Neuron (in vitro differentiated cells): Measurements from ENCODE around the gene PRDX3.

ENCODE experiments used
- H2AFZ ChIP-seq: one replicate; pipeline ENCODE4 v1.6.1; 2013; ENCODE audit warnings: low read depth, mild to moderate bottlenecking, inconsistent platforms, low read length, moderate library complexity
- H3K27me3 ChIP-seq: one replicate; pipeline ENCODE4 v1.6.1; 2013; ENCODE audit warnings: low read length; ENCODE audit not compliant: insufficient read depth
- H3K36me3 ChIP-seq: one replicate; pipeline ENCODE4 v1.6.1; 2013; ENCODE audit warnings: low read length; ENCODE audit not compliant: insufficient read depth
- H3K4me1 ChIP-seq: one replicate; pipeline ENCODE4 v1.6.1; 2013; ENCODE audit warnings: low read length; ENCODE audit not compliant: insufficient read depth
- H3K4me3 ChIP-seq: 2 replicates; pipeline ENCODE4 v1.5.1; 2013; ENCODE audit warnings: mild to moderate bottlenecking, low read length, moderate library complexity
- H3K9me3 ChIP-seq: one replicate; pipeline ENCODE4 v1.6.1; 2013; ENCODE audit warnings: low read length

PRDX3 gene

DNA sequence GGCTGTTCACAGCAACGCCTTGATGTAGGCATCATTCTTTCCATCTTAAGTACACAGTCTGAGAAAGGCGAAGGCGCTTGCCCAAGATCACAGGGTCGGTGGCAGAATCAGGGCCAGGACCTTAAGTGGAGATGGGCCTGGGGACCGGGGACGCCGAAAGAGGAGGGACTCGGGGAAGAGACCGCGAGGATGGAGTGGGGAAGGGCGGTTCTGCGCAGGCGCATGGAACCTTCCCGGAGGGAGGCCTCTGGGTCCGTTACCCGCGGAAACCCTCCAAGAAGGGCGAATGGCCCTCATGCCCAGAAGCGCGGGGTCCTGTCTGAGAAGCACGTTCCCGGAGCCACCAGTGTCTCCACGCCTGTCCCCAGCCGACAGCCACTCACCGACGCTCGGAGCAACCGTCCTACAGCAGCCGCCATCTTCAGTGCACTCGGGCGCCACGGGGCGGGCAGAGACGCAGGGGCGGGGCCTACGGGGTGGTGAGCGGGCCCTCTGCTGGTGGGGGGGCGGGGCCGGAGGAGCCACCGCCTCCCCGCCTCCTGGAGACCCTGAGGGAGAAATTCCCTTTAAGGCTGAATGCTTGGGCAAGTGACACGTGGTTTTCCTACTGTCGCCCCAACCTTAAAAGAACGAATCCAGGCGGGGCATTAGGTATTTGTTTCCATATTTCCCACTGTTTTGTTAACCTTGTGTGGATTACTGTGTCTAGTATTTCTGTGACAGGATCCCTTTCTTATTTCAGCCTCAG, at the start of gene PRDX3:
PRDX3 (minus strand) TSS at position 441 of the 748 bp plus-strand sequence; CDS start at position 419, 22 bp downstream.
- peaks cover 28% of the 10 kb centered on the region for H3K36me3 ChIP-seq
- peak within 1 kb of the TSS; percentile 83 for H2AFZ ChIP-seq
- peaks cover 9% of the 10 kb centered on the region for H3K4me1 ChIP-seq
- H3K4me3 ChIP-seq = peak within 1 kb of the TSS; percentile 92
- no peaks in the 10 kb centered on the region for H3K9me3 ChIP-seq
- H3K27me3 ChIP-seq = no peaks in the 10 kb centered on the region

DNA sequence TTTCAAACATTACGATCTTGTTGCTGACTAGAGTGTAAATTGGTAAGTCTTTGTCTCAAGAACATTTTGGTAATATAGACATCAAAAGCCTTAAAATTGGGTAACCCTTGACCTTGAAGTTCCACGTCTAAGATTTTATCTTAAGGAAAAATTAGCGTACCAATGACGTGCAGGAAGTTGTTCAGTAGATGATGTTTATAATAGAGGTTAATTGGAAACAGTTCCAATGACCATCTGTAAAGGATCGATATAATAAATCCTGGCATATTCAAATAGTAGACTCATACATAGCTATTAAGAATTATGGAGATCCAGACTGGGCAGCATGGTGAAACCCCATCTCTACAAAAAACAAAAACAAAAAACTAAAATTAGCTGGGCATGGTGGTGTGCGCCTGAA, 49.2 kb upstream of the PRDX3 start:
- no peaks in the 10 kb centered on the region for H3K27me3 ChIP-seq
- H3K36me3 ChIP-seq = no peaks in the 10 kb centered on the region
- no peak overlapping the region for H3K4me3 ChIP-seq
- H3K9me3 ChIP-seq = no peaks in the 10 kb centered on the region
- no peaks in the 10 kb centered on the region for H3K4me1 ChIP-seq
- H2AFZ ChIP-seq = no peak overlapping the region

DNA sequence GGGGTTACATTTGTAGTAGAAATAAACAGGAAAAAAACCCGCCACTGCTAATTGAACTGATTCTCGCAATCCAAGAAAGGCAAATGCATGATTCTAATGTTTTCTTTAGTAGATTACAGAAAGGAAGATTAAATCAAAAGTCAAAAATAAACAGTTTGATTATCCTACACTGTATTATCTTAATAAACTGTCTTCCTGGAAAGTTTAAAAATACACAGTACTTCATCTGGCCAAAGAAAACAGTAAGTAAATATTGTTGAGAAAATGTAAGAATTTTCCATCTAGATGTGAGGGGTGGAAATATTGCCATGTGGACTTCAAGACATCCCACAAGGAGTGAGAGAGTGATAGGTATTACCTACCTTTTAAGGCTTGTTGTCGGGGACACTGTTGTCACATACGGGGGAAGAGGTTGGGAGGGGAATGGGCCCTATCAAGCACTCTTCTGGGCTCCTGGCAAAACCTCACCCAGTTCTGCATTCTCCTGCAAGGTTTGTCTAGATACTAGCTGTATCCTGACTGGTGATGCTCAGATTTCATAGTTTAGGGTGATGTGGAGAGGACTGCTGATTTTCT, 46.6 kb upstream of the PRDX3 start:
- Histone ChIP-seq H2AFZ (no peak overlapping the region), H3K36me3 (no peaks in the 10 kb centered on the region), H3K4me1 (no peaks in the 10 kb centered on the region), H3K27me3 (no peaks in the 10 kb centered on the region), H3K9me3 (no peaks in the 10 kb centered on the region), H3K4me3 (no peak overlapping the region)

DNA sequence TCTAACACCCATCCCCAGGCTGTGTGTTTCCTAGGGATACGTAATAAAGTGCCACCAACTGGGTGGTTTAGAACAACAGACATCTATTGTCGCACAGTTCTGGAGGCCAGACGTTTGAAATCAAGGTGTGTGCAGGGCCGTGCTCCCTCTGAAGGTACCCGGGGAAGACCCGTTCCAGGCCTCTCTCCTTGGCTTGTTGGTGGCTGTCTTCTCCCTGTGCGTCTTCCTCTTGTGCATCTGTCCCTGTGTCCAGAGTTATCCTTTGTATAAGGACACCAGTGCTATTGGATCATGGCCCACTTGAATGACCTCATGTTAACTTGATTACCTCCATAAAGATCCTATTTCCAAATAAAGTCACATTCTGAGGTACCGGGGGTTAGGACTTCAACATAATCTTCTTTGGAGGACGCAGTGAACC, 44.4 kb upstream of the PRDX3 start:
- Histone ChIP-seq H3K27me3 (no peaks in the 10 kb centered on the region), H3K36me3 (no peaks in the 10 kb centered on the region), H3K9me3 (no peaks in the 10 kb centered on the region), H3K4me1 (no peaks in the 10 kb centered on the region), H3K4me3 (no peak overlapping the region), H2AFZ (no peak overlapping the region)

DNA sequence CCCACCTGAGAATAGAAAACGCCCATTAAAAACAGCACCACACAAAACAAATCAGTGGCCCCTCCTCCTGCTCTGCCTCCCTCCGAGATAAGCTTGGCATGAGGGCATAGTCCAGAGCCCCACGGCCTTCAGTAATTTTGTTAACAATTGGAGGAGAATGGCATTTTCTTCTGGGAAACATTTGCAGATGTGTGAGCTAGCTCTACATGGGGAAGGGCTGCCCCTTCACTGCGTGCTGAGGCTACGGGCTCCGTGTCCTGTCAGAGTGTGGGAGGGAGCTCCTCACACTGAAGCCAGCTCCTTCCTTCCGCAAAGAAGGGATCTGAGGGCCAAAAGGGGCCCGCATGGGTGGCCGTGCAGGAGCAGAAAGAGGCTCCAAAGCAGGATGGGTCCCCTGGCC, 43.9 kb upstream of the PRDX3 start:
- no peaks in the 10 kb centered on the region for H3K27me3 ChIP-seq
- no peak overlapping the region for H3K4me3 ChIP-seq
- H3K36me3 ChIP-seq = no peaks in the 10 kb centered on the region
- H2AFZ ChIP-seq = no peak overlapping the region
- no peaks in the 10 kb centered on the region for H3K9me3 ChIP-seq
- no peaks in the 10 kb centered on the region for H3K4me1 ChIP-seq

DNA sequence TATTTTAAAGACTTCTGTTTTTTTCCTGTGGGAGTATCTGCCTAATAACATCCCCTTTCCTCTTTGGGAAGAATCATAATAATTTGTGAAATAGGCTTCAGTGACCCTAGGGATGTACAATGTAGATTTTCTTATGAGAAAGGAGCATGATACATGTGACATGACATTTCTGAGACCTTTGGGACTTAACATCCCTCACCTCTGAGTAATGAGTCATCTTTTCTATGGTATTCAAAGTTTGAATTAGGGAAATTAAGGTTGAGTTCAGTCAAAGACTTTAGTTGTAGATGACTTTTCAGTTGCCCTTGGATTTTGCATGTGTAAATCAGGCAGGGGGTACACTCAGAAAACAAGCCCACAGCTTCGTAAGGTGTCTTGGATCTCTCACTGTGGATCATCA, 43.1 kb upstream of the PRDX3 start:
- H3K4me3 ChIP-seq = no peak overlapping the region
- no peaks in the 10 kb centered on the region for H3K9me3 ChIP-seq
- no peaks in the 10 kb centered on the region for H3K4me1 ChIP-seq
- H3K27me3 ChIP-seq = no peaks in the 10 kb centered on the region
- H2AFZ ChIP-seq = no peak overlapping the region
- H3K36me3 ChIP-seq = no peaks in the 10 kb centered on the region

DNA sequence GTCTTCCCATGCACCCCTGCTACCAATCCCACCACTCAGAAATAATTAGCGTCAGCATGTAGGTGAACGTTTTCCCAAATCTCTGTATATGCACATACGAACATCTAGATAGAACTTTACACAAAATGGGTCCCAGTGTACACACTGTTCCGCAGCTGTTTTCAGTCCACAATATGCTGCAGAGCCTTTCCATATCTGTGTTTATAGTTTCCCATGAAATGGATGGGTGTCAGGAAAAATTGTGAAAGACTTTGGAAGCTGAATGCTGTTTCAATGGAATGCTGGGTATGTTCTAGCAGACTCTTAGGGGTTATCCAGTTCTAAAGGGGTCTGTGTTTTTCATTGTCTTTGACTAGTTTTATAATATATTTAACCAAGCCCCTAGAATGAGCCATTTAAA, 42.6 kb upstream of the PRDX3 start:
- Histone ChIP-seq H2AFZ (no peak overlapping the region), H3K27me3 (no peaks in the 10 kb centered on the region), H3K9me3 (no peaks in the 10 kb centered on the region), H3K36me3 (no peaks in the 10 kb centered on the region), H3K4me1 (no peaks in the 10 kb centered on the region), H3K4me3 (no peak overlapping the region)

DNA sequence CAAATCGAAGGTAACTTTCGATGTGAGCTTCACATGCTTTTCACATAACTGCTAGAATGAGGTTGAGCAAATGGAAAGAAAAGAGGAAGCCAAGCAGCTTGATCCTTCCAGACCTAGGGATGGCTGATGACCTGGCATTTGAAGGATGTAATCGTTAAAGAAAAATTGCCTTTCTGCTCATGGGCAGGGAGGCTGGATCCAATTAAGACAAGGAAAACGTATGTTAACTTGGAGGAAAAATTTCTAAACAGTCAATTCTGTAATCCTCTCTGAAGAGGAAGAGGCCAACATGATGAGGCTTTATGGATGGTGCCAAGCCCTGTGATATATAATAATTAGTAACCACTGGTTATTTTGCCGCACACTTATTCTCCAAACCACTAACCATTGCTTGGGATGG, 41.3 kb upstream of the PRDX3 start:
- no peaks in the 10 kb centered on the region for H3K36me3 ChIP-seq
- no peaks in the 10 kb centered on the region for H3K27me3 ChIP-seq
- H2AFZ ChIP-seq = no peak overlapping the region
- no peaks in the 10 kb centered on the region for H3K9me3 ChIP-seq
- no peaks in the 10 kb centered on the region for H3K4me1 ChIP-seq
- H3K4me3 ChIP-seq = no peak overlapping the region

DNA sequence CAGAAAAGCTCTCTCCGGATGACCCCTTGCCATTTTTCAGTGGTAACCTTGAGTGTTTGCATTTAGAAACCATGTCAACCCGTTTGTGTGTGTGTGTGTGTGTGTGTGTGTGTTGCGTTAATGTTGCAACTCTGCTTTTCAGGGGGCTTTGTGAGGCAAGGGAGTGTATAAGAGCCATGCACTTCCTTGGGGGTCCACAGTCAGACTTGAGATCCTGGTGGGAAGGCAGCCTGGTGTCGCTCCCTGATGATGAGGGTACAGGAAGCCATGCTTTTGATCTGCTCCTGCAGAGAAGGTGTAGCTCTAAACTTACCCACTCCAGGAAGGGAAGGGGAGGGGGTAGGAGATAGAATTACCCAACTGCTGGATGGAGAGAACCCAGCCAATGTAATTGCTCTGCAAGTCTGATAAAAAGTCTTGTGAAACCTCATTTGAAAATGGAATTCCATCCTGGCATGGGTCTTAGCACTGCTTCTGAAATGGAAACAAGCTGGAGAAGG, 39.4 kb upstream of the PRDX3 start:
- Histone ChIP-seq H3K9me3 (no peaks in the 10 kb centered on the region), H3K36me3 (no peaks in the 10 kb centered on the region), H2AFZ (no peak overlapping the region), H3K4me1 (no peaks in the 10 kb centered on the region), H3K4me3 (no peak overlapping the region), H3K27me3 (no peaks in the 10 kb centered on the region)

DNA sequence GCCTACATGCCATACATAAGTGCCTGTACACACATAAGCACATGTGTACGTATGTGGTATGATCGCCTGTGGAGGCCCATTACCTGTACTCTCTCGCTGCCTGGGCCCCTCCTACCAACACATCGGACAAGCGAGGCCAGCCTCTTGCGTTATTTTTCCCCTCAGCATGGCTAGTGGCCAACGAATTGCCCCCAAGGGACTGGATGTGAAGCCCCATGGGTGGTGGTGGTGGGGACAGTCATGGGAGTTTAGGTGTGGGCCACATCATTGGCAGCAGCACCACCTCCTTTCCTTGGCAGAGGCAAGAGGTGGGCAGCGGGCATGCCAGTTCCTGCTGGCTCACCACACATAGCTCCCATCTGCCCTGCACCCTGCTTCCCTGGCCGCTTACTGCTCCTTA, 38.8 kb upstream of the PRDX3 start:
- no peak overlapping the region for H3K4me3 ChIP-seq
- no peaks in the 10 kb centered on the region for H3K27me3 ChIP-seq
- H3K4me1 ChIP-seq = no peaks in the 10 kb centered on the region
- no peaks in the 10 kb centered on the region for H3K36me3 ChIP-seq
- no peak overlapping the region for H2AFZ ChIP-seq
- H3K9me3 ChIP-seq = no peaks in the 10 kb centered on the region

DNA sequence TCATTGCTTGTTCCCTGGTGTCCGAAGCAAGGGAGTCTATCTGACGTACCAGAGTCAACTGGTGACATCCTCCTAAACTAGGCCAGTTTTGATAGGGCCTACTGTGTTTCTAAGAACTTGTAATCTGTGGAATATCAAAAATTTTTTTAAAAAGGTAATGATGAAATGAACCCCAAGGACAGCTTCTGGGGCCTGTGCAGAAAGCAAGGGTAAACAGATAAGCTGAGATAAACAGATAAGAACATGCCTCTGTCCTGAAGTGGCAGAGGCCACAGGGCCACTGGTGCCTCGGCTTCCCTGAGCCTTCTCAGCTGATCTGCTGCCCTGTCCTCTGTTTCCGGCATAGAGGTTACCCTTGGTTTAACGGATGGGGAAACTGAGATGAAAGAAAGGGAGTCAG, 37.5 kb upstream of the PRDX3 start:
- H3K4me3 ChIP-seq = no peak overlapping the region
- no peaks in the 10 kb centered on the region for H3K36me3 ChIP-seq
- no peak overlapping the region for H2AFZ ChIP-seq
- H3K27me3 ChIP-seq = no peaks in the 10 kb centered on the region
- H3K9me3 ChIP-seq = no peaks in the 10 kb centered on the region
- H3K4me1 ChIP-seq = peaks cover 11% of the 10 kb centered on the region

DNA sequence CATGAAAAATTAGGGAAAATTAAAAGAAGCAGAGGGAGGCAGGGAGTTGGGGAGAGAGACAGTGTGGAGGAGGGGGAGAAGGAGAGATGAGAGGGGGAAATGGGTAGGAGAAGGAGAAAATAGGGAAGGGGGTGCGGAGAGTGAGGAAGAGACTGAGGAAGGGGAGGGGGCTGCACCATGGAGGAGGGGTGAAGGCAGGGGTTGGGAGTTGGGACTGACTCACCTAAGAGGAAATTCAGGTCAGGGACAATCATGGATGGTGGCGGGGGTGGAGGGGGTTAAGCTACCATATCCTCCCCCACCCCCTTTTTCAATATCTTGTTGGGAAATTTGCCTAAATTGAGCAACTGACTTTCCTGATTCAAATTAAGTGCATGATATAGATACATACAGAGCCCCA, 36.8 kb upstream of the PRDX3 start:
- no peak overlapping the region for H2AFZ ChIP-seq
- H3K4me3 ChIP-seq = no peak overlapping the region
- H3K4me1 ChIP-seq = peaks cover 13% of the 10 kb centered on the region
- no peaks in the 10 kb centered on the region for H3K36me3 ChIP-seq
- H3K27me3 ChIP-seq = no peaks in the 10 kb centered on the region
- H3K9me3 ChIP-seq = no peaks in the 10 kb centered on the region

DNA sequence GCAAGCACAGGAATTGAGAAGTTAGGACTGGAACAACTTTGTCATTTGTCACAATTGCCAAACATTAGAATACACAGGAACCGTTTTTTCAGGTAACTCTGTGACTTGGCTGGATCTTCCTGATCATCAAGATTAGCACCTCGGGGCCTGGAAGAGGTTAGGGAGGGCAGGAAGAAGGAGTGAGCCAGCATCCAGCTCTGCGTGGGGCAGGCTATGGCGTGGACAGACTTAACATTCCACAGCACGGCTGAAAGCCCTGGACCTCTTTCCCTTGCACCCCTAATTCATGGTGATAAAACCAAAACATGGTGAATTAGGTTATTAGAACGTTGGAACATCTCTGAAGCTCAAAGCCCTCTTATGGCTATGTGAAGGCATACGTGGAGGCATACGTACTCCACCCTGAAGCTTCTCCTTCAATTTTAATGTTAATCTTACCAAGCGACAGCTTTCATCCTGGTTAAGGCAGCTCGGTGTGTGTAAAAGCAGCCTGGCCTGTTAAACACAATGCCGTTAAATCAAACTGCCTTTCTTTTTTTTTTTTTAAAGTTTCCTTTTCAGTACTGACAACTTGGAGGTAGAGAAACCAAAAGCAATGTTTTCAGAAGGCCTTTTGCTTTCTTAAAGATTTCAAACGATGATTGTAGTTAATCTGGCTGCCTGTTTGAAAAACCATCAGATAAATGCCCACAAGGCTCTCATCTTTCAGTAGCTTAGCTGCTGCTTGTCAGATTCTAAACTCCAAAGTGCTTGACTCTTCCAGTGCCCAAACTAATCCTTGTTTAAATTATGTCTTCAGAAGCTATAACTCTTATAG, 33.2 kb upstream of the PRDX3 start:
- no peak overlapping the region for H3K4me3 ChIP-seq
- no peaks in the 10 kb centered on the region for H3K9me3 ChIP-seq
- no peaks in the 10 kb centered on the region for H3K36me3 ChIP-seq
- H3K4me1 ChIP-seq = peaks cover 37% of the 10 kb centered on the region
- H2AFZ ChIP-seq = no peak overlapping the region
- H3K27me3 ChIP-seq = no peaks in the 10 kb centered on the region
